ENCODE measurements around the gene TNFAIP3.

Gene TNFAIP3

DNA sequence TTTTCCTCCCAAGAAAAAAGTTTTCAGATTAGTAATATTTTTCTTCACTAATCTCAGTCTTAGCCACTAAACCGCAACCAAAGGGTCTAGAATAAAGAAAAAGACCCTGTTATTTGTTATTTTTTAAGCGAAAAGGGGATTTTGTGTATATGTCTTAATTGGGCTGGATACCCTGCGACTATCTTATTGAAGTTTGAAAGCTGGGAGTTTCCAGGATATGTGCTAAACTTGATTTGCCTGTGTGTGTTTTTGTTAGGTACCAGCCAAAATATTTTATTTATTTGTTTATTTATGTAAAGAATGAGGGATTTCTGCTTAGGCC, 52.4 kb downstream of the TNFAIP3 start:
- H3K27me3 ChIP-seq (ENCODE audit: control insufficient read depth in 1 of 2, insufficient read depth in 2 of 2, low read length in 2 of 2): no peaks in the 10 kb centered on the region
- H3K27ac ChIP-seq (ENCODE audit: low read depth, low read length): no peak overlapping the region

DNA sequence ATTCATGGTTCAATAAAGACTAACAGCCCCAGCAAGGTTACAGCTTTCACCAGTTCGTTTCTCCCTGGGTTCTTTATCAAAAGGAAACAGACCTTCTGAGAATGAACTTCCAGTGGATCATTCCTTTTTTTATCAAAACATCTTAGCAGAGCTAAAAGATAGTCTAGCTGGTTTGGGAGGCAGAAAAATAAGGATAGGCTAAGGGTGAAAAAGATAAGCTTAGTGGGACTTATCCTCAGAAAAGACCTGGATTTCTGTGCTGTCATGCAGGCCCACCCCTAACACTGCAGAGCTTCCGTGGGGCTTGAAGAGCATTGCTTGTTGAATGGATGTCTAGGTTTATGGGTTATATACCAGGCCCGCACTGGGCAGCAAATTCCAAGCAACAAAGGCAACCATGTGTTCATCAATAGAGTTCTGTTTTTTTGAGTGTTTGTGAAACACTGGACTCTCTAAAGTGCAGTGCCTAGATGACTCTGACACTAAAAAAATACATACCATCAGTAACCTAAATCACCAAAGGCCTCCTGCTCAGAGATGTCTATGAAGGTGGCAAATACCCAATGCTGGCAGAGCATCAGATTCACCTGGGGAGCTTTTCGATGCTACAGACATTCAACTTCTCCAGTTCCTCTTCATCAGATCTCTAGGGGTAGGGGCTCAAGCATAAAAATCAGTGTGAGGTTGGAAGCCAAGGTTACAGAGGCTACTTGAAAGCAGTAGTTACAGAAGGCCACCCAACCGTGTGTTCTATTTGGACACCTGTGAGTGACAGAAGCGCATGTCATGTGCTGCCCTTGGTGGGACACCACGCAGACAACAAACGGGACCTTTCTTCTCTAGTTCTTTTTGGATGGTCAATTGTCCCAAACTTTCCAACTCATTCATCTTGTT, 53.0 kb downstream of the TNFAIP3 start:
- no peaks in the 10 kb centered on the region for H3K4me1 ChIP-seq (ENCODE audit: control insufficient read depth in 1 of 2, insufficient read depth in 2 of 2, low read length in 2 of 2)
- H3K9ac ChIP-seq (ENCODE audit: low read depth in 1 of 2, low read length in 2 of 2): no peak overlapping the region
- no peak overlapping the region for H3K4me3 ChIP-seq (ENCODE audit: low read depth in 1 of 2, low read length in 2 of 2)
- no peaks in the 10 kb centered on the region for H3K9me3 ChIP-seq (ENCODE audit: control insufficient read depth in 1 of 2, low read length in 2 of 2)
- H3K36me3 ChIP-seq (ENCODE audit: control insufficient read depth in 1 of 2, insufficient read depth in 2 of 2, low read length in 2 of 2): no peaks in the 10 kb centered on the region
- no peak overlapping the region for H3K27ac ChIP-seq (ENCODE audit: low read depth, low read length)
- H3K27me3 ChIP-seq (ENCODE audit: control insufficient read depth in 1 of 2, insufficient read depth in 2 of 2, low read length in 2 of 2): no peaks in the 10 kb centered on the region

More for the DNA sequence above, 52.4 kb downstream of the TNFAIP3 start:
- Histone ChIP-seq H3K9ac (ENCODE audit: low read depth in 1 of 2, low read length in 2 of 2) (no peak overlapping the region), H3K4me3 (ENCODE audit: low read depth in 1 of 2, low read length in 2 of 2) (no peak overlapping the region), H3K36me3 (ENCODE audit: control insufficient read depth in 1 of 2, insufficient read depth in 2 of 2, low read length in 2 of 2) (no peaks in the 10 kb centered on the region), H3K9me3 (ENCODE audit: control insufficient read depth in 1 of 2, low read length in 2 of 2) (no peaks in the 10 kb centered on the region), H3K4me1 (ENCODE audit: control insufficient read depth in 1 of 2, insufficient read depth in 2 of 2, low read length in 2 of 2) (no peaks in the 10 kb centered on the region)

DNA sequence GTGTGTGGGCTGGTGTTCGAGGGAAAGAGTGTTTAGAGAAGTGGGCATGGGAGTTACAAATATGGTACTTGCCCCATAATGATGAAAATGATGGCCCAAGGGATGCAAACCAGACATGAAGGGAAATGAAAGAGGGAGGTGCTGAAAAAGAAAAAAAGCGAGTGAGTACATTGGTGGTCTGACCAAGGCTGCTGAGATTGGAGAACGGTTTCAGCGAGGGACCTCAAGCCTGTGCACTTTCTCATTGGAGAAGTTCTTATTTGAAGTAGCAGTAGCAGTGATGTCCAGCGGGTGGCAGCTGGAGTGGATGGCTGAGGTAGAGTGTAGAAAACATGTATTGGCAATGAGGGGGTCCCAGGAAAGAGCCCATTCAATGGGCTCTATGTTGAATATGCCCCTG, 54.8 kb downstream of the TNFAIP3 start:
- Histone ChIP-seq H3K27me3 (ENCODE audit: control insufficient read depth in 1 of 2, insufficient read depth in 2 of 2, low read length in 2 of 2) (no peaks in the 10 kb centered on the region), H3K36me3 (ENCODE audit: control insufficient read depth in 1 of 2, insufficient read depth in 2 of 2, low read length in 2 of 2) (no peaks in the 10 kb centered on the region), H3K4me1 (ENCODE audit: control insufficient read depth in 1 of 2, insufficient read depth in 2 of 2, low read length in 2 of 2) (peaks cover 0 to 7% of the 10 kb centered on the region in 2 donors), H3K9ac (ENCODE audit: low read depth in 1 of 2, low read length in 2 of 2) (no peak overlapping the region), H3K9me3 (ENCODE audit: control insufficient read depth in 1 of 2, low read length in 2 of 2) (no peaks in the 10 kb centered on the region), H3K27ac (ENCODE audit: low read depth, low read length) (no peak overlapping the region), H3K4me3 (ENCODE audit: low read depth in 1 of 2, low read length in 2 of 2) (no peak overlapping the region)

DNA sequence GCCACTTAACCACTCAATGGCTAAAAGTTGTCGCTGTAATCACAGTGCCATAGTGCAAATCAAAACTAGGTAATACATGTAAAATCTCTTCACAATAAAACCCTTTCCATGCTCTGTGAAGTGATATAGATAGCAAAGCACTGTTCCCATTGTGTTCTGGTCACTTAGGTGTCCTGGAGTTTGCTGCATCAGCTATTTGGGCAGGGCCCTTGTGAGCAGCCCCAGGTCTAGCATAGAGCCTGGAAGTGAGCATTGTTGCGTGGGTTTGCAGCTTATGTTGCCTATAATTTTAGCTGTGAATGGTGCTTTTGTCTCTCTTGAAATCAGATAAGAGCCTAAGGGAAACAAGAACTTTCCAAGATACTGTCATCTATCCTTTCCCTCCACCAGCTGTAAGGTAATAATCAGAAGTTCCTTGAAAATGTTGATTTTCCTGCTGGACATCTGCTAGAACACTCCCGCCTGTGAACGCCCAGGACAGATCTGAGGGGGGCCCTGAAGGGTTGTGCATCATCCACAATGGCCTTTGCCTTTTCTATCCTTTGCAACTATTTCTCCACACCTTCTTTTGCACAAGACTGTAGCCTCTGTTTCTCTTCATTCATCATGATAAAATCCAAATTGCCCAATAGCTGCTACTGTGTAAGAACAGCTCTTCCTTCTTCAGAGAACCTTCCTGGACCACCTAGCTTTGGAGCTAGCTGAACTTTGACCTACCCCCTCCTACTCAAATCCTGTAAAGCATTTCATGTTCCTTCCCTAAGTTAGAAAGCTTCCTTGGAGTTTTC, 57.0 kb downstream of the TNFAIP3 start:
- no peaks in the 10 kb centered on the region for H3K36me3 ChIP-seq (ENCODE audit: control insufficient read depth in 1 of 2, insufficient read depth in 2 of 2, low read length in 2 of 2)
- H3K9me3 ChIP-seq (ENCODE audit: control insufficient read depth in 1 of 2, low read length in 2 of 2): no peaks in the 10 kb centered on the region
- H3K4me1 ChIP-seq (ENCODE audit: control insufficient read depth in 1 of 2, insufficient read depth in 2 of 2, low read length in 2 of 2): peaks cover 4 to 7% of the 10 kb centered on the region in 2 donors
- H3K4me3 ChIP-seq (ENCODE audit: low read depth in 1 of 2, low read length in 2 of 2): no peak overlapping the region
- H3K27ac ChIP-seq (ENCODE audit: low read depth, low read length): no peak overlapping the region
- H3K9ac ChIP-seq (ENCODE audit: low read depth in 1 of 2, low read length in 2 of 2): no peak overlapping the region
- no peaks in the 10 kb centered on the region for H3K27me3 ChIP-seq (ENCODE audit: control insufficient read depth in 1 of 2, insufficient read depth in 2 of 2, low read length in 2 of 2)

DNA sequence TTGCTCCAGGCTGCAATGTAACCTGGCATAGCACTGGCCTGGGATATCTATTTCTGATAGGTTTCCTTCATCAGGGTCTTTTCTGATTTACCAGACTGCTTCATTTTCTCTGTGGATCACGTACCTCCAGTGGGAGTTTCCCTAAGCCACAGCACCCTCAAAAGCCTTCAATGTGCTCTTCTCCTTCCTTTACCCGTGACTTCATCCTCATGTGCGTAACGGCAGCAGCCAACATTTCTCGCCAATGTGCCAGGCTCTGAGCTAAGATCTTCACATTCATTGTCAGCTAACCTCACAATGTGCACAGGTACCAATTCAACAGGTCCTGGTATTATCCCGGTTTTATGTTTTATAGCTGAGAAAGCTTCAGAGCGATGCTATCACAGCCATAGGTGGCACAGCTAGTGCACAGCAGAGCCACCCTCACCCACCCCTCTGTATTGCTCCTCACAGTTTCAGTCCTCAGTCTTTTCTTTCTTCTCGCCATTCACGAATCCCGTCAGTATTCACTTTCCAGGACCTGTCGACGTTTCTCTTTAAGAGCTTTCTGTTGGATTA, 58.2 kb downstream of the TNFAIP3 start:
- Histone ChIP-seq H3K27ac (ENCODE audit: low read depth, low read length) (no peak overlapping the region), H3K4me3 (ENCODE audit: low read depth in 1 of 2, low read length in 2 of 2) (no peak overlapping the region), H3K27me3 (ENCODE audit: control insufficient read depth in 1 of 2, insufficient read depth in 2 of 2, low read length in 2 of 2) (no peaks in the 10 kb centered on the region), H3K9ac (ENCODE audit: low read depth in 1 of 2, low read length in 2 of 2) (no peak overlapping the region), H3K9me3 (ENCODE audit: control insufficient read depth in 1 of 2, low read length in 2 of 2) (no peaks in the 10 kb centered on the region), H3K36me3 (ENCODE audit: control insufficient read depth in 1 of 2, insufficient read depth in 2 of 2, low read length in 2 of 2) (no peaks in the 10 kb centered on the region), H3K4me1 (ENCODE audit: control insufficient read depth in 1 of 2, insufficient read depth in 2 of 2, low read length in 2 of 2) (peaks cover 4 to 7% of the 10 kb centered on the region in 2 donors)

DNA sequence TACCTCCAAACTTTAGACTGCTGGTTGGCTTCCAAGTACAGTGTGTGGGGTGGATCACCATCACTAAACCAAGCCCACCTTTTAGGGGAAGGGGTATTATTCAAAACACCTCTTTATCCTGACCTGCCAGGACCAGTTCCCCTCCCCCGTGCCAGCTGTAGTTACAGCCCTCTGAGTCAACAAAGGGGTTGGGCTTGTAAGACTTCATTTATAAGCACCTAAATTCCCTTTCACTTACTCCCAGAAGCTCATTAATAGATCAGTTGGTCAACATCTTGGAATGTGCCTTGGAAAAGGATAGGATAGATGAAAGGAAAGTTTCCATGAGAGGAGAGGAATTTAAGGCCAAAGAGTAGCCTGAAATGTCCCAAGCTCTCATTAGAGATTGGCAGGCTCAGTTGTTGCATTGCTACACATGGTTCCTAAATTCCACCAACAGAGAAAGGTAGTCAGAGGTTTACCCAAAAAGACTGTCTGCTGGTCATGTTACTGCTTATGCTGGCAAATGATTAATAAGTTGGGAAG, 59.2 kb downstream of the TNFAIP3 start:
- Histone ChIP-seq H3K36me3 (ENCODE audit: control insufficient read depth in 1 of 2, insufficient read depth in 2 of 2, low read length in 2 of 2) (no peaks in the 10 kb centered on the region), H3K27me3 (ENCODE audit: control insufficient read depth in 1 of 2, insufficient read depth in 2 of 2, low read length in 2 of 2) (no peaks in the 10 kb centered on the region), H3K9me3 (ENCODE audit: control insufficient read depth in 1 of 2, low read length in 2 of 2) (no peaks in the 10 kb centered on the region), H3K27ac (ENCODE audit: low read depth, low read length) (no peak overlapping the region), H3K4me3 (ENCODE audit: low read depth in 1 of 2, low read length in 2 of 2) (no peak overlapping the region), H3K9ac (ENCODE audit: low read depth in 1 of 2, low read length in 2 of 2) (no peak overlapping the region), H3K4me1 (ENCODE audit: control insufficient read depth in 1 of 2, insufficient read depth in 2 of 2, low read length in 2 of 2) (peaks cover 4 to 7% of the 10 kb centered on the region in 2 donors)

DNA sequence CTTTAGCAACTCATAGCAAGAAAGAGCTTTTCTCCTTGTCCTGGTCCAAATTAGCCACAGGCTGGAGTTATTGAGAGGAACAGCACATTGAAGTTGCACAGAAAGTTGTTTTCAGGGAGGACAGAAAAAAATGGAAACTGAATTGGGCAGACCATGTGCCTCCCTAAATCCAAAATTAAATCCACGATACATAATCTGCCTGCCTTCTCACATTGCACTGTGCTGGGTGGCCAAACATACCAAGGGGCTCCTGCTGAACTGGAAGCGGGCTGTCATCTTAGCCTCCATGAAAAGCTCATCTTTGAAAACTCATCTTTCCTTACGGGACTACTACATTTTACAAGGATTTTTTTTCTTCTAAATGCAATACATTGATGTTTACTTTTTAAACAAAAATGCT, 59.9 kb downstream of the TNFAIP3 start:
- H3K4me3 ChIP-seq (ENCODE audit: low read depth in 1 of 2, low read length in 2 of 2): no peak overlapping the region
- peaks cover 4 to 7% of the 10 kb centered on the region in 2 donors for H3K4me1 ChIP-seq (ENCODE audit: control insufficient read depth in 1 of 2, insufficient read depth in 2 of 2, low read length in 2 of 2)
- H3K36me3 ChIP-seq (ENCODE audit: control insufficient read depth in 1 of 2, insufficient read depth in 2 of 2, low read length in 2 of 2): no peaks in the 10 kb centered on the region
- no peak overlapping the region for H3K9ac ChIP-seq (ENCODE audit: low read depth in 1 of 2, low read length in 2 of 2)
- H3K27ac ChIP-seq (ENCODE audit: low read depth, low read length): no peak overlapping the region
- no peaks in the 10 kb centered on the region for H3K27me3 ChIP-seq (ENCODE audit: control insufficient read depth in 1 of 2, insufficient read depth in 2 of 2, low read length in 2 of 2)
- H3K9me3 ChIP-seq (ENCODE audit: control insufficient read depth in 1 of 2, low read length in 2 of 2): no peaks in the 10 kb centered on the region

DNA sequence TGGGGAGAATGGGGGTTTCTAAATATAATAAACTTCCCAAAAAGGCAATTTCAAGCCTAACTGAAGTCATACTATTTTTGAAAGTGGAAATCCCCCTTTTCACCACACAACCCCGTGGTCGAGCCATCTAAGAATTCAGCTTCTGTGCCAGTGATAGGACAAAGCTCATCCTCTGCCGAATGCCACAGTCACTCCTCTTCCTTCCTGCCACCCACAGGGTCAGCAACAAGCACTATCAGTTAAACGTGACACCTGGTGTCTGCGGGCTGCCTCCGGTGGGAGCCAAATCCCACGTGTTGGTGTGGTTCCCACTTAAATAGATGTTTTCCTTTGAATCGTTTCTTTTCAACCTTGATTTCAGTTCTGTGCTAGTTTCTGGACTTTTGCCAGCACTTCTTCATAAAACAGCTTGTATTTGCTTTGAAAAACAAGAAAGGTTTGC, 60.7 kb downstream of the TNFAIP3 start:
- H3K9me3 ChIP-seq (ENCODE audit: control insufficient read depth in 1 of 2, low read length in 2 of 2): no peaks in the 10 kb centered on the region
- H3K27ac ChIP-seq (ENCODE audit: low read depth, low read length): no peak overlapping the region
- H3K4me1 ChIP-seq (ENCODE audit: control insufficient read depth in 1 of 2, insufficient read depth in 2 of 2, low read length in 2 of 2): peaks cover 4 to 7% of the 10 kb centered on the region in 2 donors
- no peak overlapping the region for H3K4me3 ChIP-seq (ENCODE audit: low read depth in 1 of 2, low read length in 2 of 2)
- no peak overlapping the region for H3K9ac ChIP-seq (ENCODE audit: low read depth in 1 of 2, low read length in 2 of 2)
- no peaks in the 10 kb centered on the region for H3K36me3 ChIP-seq (ENCODE audit: control insufficient read depth in 1 of 2, insufficient read depth in 2 of 2, low read length in 2 of 2)
- no peaks in the 10 kb centered on the region for H3K27me3 ChIP-seq (ENCODE audit: control insufficient read depth in 1 of 2, insufficient read depth in 2 of 2, low read length in 2 of 2)

DNA sequence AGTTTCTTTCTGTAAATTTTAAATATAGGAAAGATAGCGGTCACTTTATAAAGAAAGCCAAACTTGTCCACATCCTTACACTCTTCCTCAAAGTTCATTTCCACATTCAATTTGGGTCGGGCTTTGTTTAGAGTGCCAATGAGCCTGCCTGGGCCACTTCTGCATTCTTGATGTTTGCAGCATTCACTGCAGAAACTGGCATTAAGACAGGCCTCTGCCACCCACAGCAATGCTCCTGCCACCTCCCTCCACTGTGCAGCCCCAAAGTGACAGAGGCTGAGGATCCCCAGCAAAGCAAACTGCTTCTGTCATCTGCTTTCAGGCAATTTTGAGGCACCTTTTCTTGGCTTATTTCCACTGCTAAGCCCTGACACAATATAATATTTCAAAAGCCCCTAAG, 61.2 kb downstream of the TNFAIP3 start:
- peaks cover 4 to 7% of the 10 kb centered on the region in 2 donors for H3K4me1 ChIP-seq (ENCODE audit: control insufficient read depth in 1 of 2, insufficient read depth in 2 of 2, low read length in 2 of 2)

More for the DNA sequence above, 61.2 kb downstream of the TNFAIP3 start:
- Histone ChIP-seq H3K9ac (ENCODE audit: low read depth in 1 of 2, low read length in 2 of 2) (no peak overlapping the region), H3K36me3 (ENCODE audit: control insufficient read depth in 1 of 2, insufficient read depth in 2 of 2, low read length in 2 of 2) (no peaks in the 10 kb centered on the region), H3K4me3 (ENCODE audit: low read depth in 1 of 2, low read length in 2 of 2) (no peak overlapping the region), H3K9me3 (ENCODE audit: control insufficient read depth in 1 of 2, low read length in 2 of 2) (no peaks in the 10 kb centered on the region), H3K27me3 (ENCODE audit: control insufficient read depth in 1 of 2, insufficient read depth in 2 of 2, low read length in 2 of 2) (no peaks in the 10 kb centered on the region), H3K27ac (ENCODE audit: low read depth, low read length) (no peak overlapping the region)
